GM21825 (cell line): ENCODE data around the gene PTPRN2.

Experiments used
- ATAC-seq: cut with Tn5 transposase; IDR thresholded peaks from one replicate; pipeline ENCODE4 v1.9.1; 2021; ENCODE audit warnings: mild to moderate bottlenecking, moderate library complexity; ENCODE audit not compliant: unreplicated experiment

PTPRN2 gene

DNA sequence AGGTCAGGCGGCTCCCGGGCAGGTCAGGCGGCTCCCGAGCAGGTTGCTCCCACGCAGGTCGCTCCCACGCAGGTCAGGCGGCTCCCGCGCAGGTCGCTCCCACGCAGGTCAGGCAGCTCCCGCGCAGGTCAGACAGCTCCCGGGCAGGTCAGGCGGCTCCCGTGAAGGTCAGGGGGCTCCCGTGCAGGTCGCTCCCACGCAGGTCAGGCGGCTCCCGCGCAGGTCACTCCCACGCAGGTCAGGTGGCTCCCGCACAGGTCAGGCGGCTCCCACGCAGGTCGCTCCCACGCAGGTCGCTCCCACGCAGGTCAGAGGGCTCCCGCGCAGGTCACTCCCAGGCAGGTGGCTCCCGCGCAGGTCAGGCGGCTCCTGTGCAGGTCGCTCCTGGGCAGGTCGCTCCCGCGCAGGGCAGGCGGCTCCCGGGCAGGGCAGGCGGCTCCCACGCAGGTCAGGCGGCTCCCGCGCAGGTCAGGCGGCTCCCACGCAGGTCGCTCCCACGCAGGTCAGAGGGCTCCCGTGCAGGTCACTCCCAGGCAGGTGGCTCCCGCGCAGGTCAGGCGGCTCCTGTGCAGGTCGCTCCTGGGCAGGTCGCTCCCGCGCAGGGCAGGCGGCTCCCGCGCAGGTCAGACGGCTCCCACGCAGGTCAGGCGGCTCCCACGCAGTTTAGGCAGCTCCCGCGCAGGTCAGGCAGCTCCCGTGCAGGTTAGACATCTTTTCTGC lies 30.7 kb downstream of the PTPRN2 start:
- ATAC-seq: no peak

DNA sequence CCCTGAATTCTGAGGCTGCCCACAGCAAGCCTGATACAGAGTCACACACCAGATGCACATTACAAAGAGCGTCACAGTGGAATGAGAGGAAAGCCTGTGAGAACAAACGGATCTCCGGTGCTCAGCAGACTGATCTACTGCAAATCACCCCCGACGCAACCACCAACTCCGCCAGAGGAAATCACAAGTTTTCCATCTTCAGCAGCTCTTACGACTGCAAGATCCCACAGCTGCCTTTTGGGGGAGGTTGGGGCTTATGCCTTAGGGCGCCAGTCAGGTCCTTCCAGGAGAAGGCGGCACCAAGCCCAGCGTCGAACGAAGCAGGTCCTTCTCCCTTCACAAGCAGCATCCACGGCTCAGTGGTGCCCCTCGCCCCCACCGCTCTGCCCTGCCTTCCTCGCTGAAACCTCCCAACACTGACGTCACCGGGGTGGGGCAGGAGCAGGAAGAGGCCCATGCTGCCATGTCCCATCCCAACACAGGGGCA lies 32.5 kb downstream of the PTPRN2 start:
- ATAC-seq: no peak

DNA sequence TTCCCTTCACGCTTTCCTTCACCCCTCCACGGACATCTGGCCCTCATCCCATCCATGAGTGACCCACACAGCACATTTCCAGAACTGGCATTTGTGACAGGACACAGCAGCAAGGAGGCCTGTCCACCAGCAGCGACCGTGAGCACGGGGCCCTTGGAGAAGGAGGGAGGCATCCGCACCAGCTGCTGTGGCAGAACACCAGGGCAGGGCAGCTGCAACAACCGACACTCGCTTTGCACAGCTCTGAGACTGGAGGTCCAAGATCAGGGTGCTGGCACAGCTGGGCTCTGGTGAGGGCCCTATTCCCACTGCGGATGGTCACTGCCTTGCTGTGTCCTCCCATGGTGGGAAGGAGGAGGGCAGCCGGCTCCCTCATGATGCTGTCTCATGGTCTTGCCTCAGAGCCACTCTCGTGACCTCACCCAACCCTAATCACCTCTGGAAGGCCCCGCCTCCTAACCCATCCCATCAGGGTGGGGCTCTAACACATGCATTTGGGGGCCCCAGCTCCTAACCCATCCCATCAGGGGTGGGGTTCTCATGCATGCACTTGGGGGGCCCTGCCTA lies 36.7 kb downstream of the PTPRN2 start:
- no peak for ATAC-seq

DNA sequence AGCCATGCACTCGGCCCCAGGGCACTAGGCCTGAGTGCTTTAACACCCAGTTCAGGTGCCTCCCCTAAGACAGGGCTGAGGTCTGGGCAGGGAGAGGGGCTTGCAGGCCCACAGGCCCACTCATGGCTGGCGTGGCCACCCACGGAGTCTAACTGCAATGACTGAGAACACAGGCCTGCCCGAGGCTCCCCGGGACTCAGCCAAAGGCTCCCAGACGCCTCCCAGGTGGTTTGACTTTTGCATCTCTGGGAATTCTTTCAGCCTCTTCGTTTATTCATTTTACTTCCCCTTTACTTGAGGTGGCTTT lies 37.3 kb downstream of the PTPRN2 start:
- no peak for ATAC-seq

DNA sequence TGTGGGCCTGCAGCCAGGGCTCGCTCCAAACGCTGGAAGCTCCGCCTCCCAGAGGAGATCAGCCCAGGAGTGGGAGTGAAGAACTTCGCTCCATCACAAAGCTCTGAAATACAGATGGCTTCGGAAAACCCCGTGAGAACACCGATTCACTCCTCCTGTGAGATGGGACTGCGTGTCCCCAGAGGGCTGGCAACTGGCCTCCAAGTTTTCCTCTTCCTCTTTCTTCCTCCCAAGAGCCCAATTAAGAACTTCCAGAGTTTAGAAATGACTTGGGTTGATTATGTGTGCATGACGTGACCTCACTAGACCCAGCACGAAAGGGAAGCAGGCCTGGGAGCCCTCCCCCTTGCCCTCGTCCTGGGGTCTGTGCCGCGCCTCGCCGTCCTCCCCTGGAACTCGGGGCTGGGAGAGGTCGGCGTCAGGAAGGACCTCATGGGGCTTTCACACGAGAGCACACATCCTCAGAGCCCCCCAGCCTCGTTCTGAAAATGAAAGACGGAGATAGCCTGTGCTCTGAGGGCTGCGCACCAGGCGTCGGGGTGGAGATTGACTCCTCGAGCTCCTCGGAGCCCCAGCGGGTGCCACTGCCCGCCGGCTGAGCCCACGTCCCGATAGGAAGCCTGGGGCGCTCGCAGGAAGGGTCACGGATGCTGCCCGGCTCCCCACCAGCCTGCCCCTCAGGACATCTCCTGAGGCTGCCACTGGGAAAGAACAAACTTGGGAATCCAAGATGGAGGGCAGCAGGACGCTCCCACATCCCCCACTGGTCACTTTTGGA lies 37.8 kb downstream of the PTPRN2 start:
- ATAC-seq: no peak

DNA sequence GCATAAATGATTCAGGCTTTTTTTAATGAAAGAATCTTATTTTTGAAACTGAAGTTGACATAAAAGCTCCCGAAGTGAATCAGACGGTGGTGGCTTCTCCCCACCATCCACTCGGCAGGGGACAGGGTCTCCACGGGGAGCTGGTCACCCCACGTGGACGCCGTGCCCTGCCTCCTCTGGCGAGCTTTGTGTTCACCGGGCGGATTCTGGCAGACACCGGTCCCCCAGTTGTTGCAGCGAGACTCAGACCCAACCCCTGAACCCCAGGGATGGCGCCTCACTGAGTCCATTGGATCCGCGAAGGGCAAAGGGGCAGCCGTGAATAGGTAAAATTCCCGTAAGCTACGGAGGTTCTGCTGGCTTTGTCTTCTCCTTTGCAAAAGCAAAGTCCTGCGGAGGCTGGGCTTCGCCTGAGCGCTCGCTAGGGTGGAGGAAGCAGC lies 38.4 kb downstream of the PTPRN2 start:
- ATAC-seq: no peak

DNA sequence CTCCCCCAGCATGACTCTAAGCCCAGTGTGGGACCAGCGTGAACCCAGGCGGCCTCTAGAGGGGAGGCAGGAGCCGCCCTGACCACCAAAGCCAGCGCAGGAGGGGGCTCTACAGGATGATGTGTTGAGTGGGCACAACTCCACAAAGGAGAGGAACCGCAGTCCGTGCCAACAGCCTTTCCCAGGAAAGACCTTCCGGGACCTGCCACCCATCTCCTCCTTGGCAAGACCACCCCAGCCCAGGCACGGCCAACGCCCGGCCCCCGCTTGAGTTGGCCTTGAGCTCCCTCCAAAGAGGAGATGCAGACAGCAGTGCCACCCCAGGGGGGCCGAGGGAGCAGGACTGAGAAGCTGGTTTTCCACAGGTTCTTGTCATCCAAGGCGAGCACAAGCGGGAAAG lies 38.9 kb downstream of the PTPRN2 start:
- no peak for ATAC-seq

DNA sequence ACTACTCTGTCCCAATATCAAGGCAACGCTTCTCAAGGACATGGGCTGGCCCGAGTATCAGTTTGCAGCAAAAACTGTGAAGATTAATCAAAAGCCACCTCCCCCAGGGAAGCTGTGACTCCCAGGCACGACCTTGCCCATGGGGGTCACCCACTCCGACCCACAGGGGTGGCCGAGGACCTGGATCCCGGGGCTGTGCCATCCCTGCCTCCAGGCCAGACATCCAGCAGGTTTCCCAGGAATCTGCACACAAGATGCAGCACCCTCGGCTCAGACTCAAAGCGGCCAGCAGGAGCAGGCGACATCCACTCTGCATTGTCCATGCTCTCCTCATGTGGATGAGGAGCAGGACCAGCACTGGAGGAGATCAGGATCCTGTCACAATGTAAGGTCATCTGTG lies 39.8 kb downstream of the PTPRN2 start:
- no peak for ATAC-seq

DNA sequence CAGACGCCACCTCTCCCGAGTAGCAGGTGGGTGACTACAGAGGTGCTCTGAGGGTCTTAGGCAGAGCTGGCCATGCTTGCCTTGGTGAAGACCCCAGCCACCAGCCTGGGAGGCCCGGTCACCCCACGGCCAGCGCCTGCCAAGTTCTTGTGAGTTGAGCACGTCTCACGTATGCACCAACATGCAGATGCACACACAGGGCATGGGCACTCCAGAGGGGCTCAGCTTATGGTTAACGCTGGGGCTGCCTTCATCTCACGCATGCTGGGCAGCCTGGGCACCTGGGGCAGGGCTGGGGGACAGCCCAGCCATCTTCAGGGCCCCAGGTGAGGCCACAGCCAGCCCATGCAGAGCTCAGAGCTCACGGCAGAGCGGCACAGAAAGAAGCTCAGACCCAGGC lies 41.0 kb downstream of the PTPRN2 start:
- no peak for ATAC-seq

DNA sequence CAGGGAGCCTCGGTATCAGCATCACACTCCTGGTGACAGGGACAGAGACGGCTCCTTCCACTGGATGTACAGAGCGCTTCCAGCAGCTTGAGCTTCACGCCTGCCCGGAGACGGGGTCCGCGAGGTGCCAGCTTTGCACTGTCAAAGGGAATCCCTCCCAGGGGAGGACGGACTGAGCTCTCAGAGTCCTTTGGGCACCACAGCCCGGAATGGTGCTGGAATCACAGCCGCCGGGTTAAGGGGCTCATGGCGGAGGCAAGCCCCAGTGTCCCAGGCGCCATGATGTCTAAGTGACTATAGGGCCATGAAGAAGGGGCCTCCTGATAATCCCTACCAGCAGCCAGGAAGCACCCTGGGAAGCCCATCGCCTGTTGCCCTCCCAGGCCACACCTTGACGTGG lies 41.4 kb downstream of the PTPRN2 start:
- ATAC-seq: no peak

DNA sequence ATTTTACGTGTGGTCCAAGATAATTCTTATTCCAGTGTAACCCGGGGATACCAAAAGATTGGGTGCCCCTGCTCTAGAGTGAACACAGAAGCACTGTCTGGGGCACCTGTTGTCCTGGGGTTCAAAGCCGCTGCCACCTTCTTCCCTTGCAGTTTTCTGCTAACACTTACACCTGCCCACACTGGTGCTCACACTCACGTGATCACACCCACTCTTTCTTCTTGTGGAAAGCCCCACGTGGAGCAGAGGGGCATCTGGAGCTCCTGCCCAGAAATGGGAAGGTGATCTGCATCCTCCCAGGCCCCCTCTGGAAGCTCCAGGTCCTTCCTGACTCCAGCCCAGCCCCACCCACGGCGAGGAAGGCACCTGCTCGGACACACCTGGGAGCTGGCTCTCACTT lies 42.9 kb downstream of the PTPRN2 start:
- ATAC-seq: no peak

DNA sequence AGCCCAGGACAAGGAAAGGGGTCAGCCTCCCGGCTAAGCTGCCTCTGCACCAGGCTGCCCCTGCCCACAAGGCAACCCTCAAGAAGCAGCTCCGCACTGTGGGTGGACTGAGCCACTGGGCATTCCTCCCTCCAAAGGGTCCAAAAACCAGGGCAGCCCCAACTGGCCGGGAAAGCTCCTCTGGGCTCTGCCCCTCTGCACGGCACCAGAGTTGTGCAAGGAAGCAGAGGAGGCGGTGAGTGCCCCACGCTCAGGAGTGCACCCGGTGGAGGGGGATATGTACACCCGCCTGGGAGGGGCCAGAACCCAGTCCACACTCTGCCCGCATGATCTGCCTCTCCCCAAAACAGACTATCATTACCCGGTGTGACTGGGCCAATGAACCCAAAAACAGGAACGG lies 43.8 kb downstream of the PTPRN2 start:
- no peak for ATAC-seq

DNA sequence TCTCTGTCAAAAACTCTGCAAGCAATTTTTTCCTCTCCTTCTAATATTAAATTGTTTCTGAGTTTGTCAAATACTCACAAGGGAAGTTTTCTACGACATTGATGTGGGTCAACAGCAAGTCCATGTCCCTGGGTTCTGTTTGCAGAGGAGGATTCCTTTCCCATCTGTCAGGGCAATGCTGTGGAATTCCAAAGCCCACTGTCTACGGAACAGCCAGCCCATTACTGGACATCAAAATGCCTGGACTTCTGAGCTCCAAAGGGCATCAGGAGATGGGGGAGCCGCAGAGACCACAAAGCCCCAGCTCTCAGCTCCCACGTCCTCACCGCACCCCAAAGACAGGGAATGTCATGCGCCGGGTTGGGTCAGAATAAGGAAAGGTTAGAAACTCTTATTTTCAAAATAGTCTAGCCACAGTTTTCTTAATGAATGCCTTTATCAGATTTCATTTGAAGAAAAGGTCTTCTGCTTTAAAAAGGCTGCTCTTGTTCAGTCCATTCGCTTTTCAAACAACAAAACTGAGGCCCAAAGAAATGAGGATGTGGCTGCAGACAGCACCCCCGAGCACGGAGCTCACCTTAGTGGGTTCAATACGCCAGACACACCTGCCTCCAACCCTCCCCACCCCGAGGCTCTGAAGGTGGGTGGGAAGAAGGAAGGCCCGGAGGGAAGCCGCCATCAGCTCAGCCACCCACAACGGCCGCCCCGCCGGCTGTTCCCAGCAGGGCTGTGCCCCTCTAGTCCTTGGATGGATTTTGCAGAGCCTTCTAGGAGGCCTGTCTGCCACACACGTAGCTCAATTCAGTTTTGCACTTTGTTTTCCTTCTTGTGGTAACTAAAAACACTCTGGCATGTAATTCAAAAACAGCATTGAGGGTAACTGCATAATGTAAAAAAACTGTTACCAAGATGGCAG lies 44.7 kb downstream of the PTPRN2 start:
- no peak for ATAC-seq

DNA sequence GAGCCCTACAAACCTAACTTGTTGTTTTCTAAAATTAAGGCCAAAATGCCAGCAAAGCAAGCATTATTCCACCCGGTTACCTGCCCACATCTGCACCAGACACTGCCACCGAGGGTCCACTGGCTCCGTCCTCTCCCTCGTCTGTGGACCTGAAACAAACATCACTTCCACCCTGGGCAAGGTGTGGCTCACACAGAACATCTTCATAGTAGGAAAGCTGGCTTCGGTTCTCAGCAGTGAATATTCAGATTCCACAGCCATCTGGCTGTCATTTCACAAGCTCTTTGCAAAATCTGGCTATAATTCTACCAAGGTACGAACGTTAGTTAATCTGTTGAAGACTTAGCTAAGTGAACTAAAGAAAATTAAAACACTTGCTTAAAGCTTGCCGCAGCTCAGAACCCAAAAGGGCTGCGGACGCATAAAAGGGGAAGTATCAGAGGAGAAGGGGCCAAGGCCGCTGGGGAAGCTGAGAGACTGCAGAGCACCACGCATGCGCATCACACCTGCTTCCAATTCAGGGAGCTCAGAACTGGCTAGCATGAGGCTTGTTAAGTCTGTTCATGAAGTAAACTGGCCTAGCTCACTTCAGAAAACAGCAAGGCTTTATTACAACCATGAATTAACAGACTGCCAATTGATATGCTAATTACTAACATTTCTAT lies 46.1 kb downstream of the PTPRN2 start:
- ATAC-seq: no peak

DNA sequence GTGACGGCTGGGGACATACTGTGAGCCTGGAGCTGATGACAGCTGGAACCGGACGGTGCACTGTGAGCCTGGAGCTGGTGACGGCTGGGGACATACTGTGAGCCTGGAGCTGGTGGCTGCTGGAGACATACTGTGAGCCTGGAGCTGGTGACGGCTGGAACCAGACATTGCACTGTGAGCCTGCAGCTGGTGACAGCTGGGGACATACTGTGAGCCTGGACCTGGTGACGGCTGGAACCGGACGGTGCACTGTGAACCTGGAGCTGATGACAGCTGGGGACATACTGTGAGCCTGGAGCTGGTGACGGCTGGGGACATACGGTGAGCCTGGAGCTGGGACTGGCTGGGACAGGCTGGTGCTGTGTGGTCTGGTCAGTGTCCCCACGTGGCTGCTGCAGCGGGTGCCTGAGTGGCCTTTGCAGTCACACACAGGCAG lies 47.9 kb downstream of the PTPRN2 start:
- ATAC-seq: no peak

DNA sequence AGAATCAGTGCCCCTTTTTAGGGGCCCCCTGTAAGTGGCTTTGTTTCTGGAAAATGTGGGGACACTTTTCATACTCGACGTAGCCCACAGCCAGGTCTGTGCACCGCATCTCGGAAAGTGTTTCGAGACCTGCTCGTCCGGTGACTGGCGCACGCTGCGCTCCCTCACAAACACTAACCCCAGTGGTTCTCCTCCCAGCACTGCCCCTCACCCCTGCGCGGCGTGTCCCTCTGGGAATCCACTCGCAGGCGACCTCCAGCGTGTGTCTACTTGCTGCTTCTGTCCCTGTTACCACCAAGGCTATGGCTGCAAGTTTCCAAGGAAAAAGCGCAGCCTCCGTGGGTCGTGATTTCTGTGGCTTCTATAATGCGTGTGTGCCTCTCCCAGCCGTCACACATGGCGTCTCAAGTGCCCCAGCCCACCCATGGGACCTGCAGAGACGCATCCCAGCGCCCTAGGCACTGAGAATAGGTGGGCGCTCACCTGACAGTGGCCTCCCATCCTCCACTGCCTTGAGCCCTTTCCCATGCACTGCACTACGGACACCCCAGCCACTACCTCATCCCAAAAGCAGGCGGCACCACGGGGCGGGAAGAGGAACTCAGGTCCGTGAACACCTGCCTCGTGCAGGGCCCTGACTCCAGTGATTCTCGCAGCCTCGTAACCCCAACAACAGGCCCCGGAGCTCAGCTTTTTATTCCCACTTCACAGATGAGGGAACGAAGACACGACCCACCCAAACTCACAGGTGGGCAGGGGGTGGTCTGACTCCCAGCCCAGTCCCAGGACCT lies 49.3 kb downstream of the PTPRN2 start:
- ATAC-seq: no peak

DNA sequence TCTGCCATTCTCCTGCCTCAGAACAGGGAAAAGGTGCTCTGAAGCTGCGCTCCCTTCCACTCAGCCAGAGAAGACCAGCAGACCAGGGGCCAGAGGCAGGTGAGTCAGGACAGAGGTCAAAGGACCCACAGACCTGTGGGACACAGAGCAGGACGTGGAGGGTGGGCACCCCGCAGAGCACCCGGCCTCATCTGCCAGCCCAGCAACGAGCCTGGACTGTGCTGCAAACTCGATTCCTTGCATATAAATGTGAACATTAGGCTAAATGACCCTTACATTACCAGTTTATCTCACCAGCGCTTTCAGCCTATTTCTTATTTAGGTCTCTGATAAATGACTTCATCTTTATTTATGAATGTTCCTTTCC lies 50.1 kb downstream of the PTPRN2 start:
- no peak for ATAC-seq

DNA sequence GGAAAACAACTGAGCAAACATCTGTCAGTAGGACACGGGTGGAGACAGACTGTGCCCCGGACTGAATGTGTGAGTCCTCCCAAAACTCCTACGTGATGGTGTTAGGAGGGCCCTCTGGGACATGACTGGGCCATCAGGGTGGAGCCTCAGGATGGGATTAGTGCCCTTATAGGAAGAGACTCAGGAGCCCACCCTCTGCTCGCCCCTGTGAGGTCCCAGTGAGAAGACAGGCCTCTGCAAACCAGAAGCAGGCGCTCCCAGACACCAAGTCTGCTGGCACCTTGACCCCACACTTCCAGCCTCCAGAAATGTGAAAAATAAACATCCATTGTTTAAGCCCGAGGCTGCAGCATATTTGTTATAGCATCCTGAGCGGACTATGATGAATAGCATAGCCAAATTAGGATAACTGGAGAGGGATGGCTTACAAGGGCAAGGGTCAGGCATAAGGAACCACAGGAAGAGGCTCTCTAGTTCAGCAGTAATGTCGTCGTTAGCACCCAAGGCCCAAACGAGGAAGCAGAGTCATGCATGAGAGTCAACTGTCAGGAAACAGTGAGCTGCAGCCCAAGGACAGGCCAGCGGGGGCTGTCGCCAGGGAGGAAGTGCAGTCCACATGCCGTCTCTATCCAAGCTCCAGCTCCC lies 50.6 kb downstream of the PTPRN2 start:
- no peak for ATAC-seq

DNA sequence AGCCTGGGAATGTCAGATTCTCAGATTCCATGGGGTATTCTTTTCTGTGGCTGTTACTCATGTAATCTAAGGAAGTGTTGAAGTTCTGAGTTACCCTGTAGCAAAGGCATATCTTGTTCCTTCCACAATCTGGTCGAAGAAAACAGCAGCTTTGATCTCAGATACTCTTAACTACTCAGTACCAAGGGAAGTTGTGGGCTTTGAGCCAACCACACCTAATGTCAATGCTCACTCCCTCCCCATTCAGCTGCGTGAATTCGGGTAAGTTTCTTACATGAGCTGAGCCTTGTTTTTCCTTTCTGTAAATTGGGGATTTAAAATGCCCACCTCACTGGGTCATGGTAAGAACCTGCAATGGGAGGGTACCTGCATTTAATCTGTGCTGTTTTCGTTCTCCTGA lies 52.5 kb downstream of the PTPRN2 start:
- no peak for ATAC-seq
